GM18858 (cell line): ENCODE results near the gene PRKACA.

Experiments
- ATAC-seq: cut with Tn5 transposase; IDR thresholded peaks from one replicate; pipeline ENCODE4 v1.9.1; 2021; ENCODE audit not compliant: unreplicated experiment

The PRKACA gene

DNA sequence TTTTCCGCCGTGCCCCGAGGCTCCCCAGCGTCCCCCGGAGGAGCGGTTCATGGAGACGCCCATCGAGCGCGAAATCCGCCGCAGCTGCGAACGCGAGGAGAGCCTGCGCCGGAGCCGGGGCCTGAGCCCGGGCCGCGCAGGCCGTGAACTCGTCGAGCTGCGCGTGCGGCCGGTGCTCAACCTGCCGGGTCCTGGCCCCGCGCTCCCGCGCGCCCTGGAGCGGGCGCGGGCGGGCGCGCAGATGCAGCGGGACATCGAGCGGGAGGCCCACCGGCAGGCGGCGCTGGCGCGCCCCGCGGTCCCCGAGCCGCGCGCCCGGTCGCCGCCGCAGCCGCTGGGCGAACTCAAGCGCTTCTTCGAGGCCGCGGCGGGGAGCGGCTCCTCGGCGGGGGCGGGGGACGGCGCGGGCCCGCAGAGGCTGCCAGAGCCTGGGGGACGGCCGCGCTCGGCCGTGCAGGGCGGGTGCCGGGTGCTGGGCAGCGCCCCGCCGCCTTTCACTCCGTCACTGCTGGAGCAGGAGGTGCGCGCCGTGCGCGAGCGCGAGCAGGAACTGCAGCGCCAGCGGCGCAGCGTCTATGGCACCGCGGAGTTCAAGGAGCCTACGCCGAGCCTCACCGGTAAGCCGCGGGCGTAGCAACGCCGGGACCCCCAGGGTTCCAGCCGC lies 44.2 kb downstream of the PRKACA start:
- no peak for ATAC-seq

DNA sequence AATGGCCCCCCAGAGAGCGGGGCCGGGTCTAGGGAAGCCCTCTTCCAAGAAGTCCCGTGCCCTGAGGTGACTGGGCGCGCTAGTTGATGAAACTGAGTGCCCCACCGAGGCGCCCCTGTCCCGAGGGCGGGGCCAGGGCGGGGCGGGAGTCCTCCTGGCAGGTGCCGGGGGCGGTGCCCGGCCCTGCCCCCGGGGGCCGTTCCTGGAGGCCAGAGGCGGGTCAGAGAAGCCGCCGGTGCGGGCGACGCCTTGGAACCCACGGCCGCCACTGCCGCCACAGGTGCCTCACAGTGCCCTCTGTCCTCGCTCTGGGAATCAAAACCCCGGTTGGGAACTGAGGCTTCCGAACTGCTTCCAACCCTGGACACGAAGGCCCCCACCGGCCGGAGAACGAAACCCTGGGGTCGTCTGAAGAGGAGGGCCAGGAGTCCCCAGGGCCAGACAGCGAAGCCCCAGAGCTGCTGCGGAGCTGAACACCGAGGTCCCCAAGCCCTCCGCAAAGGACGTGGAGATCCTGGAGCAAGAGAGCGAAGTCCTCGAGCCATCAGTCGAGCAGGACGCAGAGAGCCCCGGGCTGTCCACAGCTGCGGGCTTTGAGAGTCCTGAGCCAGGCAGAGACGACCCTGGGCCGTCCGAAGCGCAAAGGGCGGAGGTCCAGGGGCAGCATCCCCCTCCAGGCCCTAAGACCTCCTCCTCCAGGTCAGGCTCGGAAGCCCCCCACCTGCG lies 44.9 kb downstream of the PRKACA start, which contains the start of gene MISP3:
MISP3 (plus strand) TSS at position 252 of the 726 bp plus-strand sequence. CDS start 524 bp downstream, outside the sequence.
- no peak for ATAC-seq

DNA sequence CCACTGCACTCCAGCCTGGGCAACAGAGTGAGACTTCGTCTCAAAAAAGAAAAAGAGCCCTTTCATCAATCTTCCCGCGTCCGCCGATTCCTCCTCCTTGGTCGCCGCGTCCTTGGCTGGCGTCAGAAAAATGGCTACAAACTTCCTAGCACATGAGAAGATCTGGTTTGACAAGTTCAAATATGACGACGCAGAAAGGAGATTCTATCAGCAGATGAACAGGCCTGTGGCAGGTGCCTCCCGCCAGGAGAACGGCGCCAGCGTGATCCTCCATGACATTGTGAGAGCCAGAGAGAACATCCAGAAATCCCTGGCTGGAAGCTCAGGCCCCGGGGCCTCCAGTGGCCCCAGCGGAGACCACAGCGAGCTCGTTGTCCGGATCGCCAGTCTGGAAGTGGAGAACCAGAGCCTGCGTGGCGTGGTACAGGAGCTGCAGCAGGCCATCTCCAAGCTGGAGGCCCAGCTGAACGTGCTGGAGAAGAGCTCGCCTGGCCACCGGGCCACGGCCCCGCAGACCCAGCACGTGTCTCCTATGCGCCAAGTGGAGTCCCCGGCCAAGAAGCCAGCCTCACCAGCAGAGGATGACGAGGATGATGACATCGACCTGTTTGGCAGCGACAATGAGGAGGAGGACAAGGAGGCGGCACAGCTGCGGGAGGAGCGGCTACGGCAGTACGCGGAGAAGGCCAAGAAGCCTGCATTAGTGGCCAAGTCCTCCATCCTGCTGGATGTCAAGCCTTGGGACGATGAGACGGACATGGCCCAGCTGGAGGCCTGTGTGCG lies 47.1 kb downstream of the PRKACA start:
- no peak for ATAC-seq

GRCh38 chr19:14066134-14066533 lies 51.4 kb downstream of the PRKACA start:
- no peak for ATAC-seq

DNA sequence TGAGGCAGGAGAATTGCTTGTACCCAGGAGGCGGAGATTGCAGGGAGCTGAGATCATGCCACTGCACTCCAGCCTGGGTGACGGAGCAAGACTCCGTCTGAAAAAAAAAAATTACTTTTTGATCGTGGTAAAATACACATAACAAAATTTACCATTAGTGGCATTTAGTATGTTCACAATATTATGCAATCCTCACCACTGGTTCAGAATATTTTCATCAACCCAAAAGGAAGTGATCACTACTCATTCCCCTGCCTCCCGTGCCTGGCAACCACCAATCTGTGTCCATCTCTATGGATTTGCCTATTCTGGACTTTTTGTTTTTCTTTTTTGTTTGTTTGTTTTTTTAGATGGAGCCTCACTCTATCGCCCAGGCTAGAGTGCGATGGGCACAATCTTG lies 54.5 kb downstream of the PRKACA start:
- no peak for ATAC-seq

- no peak for ATAC-seq
Observed at GRCh38 chr19:14062558-14062855, 55.1 kb downstream of the PRKACA start.

GRCh38 chr19:14061751-14062557 lies 55.6 kb downstream of the PRKACA start, which contains the start of gene PALM3:
PALM3 (minus strand) TSS chr19:14062076; CDS start chr19:14061980, 96 bp downstream.
- ATAC-seq: no peak

- no peak for ATAC-seq
Observed at GRCh38 chr19:14061081-14061749, 56.3 kb downstream of the PRKACA start.

GRCh38 chr19:14059652-14060155 lies 57.9 kb downstream of the PRKACA start:
- no peak for ATAC-seq

DNA sequence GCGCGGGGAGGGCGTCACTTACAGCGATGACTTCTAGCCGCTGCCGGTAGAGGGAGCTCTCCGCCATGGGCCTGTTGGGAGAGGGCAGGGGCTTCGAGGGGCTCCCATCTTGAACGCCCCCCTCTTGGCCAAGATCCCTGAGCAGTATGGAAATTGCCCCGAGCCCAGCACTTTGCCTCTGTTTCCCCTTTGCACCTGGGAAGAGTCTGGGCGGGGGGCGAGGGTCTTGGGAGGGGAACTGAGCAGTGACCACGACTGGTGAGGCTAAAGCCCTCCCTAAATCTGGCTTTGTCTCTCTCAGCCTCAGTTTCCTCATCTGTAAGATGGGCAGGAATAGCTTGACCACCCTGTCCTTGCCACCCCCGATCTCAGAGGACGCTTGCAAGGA lies 58.5 kb downstream of the PRKACA start:
- no peak for ATAC-seq

- ATAC-seq: no peak
Observed at GRCh38 chr19:14058182-14059092, 59.1 kb downstream of the PRKACA start.

GRCh38 chr19:14056741-14057356 lies 60.7 kb downstream of the PRKACA start:
- ATAC-seq: no peak

- no peak for ATAC-seq
Observed at GRCh38 chr19:14056069-14056666, 61.4 kb downstream of the PRKACA start.

- ATAC-seq: no peak
Observed at GRCh38 chr19:14055396-14055795, 62.2 kb downstream of the PRKACA start.

- no peak for ATAC-seq
Observed at GRCh38 chr19:14054721-14055120, 62.8 kb downstream of the PRKACA start.

DNA sequence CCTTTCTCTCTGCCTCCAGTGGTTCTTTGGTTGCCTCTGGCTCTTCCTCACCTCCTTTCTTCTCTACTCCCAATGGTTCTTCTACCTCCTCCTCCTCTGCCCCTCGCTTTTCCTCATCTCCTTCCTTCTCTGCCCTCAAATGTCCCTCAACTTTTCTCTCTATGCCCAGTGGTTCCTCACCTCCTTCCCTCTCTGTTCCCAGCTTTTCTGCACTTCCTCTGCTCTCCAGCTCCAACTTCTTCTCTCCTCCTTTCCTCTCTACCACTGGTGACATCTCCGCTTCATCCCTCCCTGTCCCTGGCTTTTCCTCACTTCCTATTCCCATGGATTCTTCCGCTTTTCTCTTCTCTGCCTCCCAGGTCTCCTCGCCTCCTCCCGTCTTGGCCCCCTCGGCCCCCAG lies 63.5 kb downstream of the PRKACA start:
- ATAC-seq: no peak

- ATAC-seq: no peak
Observed at GRCh38 chr19:14053500-14053899, 64.1 kb downstream of the PRKACA start.

DNA sequence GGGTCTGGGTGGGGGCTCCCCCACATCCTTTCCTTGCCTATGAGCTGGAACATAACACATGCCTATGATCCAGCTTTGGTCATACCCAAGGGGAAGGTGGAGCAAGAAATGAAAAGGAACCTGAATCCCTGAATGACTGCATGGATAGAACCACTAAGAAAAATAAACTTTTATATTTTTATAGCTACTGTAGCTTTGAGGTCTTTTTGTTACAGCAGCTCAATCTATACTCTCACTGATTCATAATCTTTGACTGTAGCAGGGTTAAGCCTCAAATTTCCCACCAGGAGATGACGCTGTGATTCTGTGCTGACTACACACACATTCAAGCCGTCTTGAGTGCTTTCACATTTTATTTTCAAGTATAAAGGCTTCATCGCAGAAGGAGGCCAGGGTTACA lies 64.5 kb downstream of the PRKACA start:
- ATAC-seq: no peak
